ENCODE data around the gene CGNL1. TPM values are rescaled to one million over a fixed set of nuclear protein-coding genes. Genes with fewer than 3 reads are reported as not detected.
A peak's percentile ranks its signal among the peaks of the same experiment; 100 is the strongest.

CGNL1 gene
- total and polyA plus RNA-seq, 10 of the 15 experiments (the other 5 are each of a cell fraction or from before 2014, with no cell fraction given) = under 0.01 to 0.27 (median 0.04) TPM; not detected in 3

DNA sequence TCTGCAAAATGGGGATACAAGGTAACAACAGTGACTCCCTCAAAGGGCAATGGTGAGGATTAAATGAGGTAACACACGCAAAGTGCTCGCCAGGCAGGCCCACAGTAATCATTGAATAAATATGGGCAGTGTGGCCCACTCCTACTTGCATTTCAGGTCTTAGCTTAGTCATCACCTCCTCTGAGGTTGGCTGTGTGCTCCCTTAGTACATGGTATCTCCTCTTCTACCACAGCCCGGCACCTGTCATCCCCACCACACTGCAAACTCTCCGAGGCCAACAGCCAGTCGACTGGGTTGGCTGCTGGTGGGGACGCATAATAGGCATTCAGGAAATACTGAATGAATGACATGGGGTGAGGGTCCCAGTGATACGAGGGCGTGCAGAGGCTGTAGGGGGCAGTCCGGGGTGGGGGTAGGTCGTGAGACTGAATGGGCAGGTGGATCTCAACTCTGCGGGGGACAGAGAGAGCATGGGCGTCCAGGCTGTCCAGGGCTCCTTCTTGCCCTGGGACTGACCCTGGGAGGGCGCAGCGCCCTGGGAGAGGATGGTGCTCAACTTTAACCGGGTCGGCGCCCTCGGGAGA is 215.0 kb downstream of the CGNL1 start:
- Histone ChIP-seq H3K27ac (ENCODE audit: control insufficient read depth, insufficient read depth) (no peak overlapping the region), H3K9me3 (replicated peaks; ENCODE audit: control insufficient read depth, insufficient read depth, low read length) (no peaks in the 10 kb centered on the region), H3K36me3 (ENCODE audit: control insufficient read depth in 2 of 2, insufficient read depth in 2 of 2, low read length in 1 of 2) (no peaks in the 10 kb centered on the region), H3K9ac (ENCODE audit: control insufficient read depth, insufficient read depth, low read length) (no peak overlapping the region), H3K4me3 (no peak overlapping the region), H3K79me2 (ENCODE audit: control insufficient read depth, insufficient read depth, low read length) (no peaks in the 10 kb centered on the region), H3K4me1 (ENCODE audit: control insufficient read depth, insufficient read depth, low read length) (no peaks in the 10 kb centered on the region), H4K20me1 (ENCODE audit: control insufficient read depth, insufficient read depth) (no peaks in the 10 kb centered on the region), H3K27me3 (replicated peaks in 1 of 2; ENCODE audit: control insufficient read depth in 2 of 2, insufficient read depth in 2 of 2, low read length in 1 of 2) (peaks cover 5 to 12% of the 10 kb centered on the region in 2 experiments), H2AFZ (ENCODE audit: control insufficient read depth, low read depth, low read length) (no peak overlapping the region), H3K4me2 (ENCODE audit: control insufficient read depth, insufficient read depth) (0 out of 2 replicates have a peak overlapping the region, but pooled peaks have one; percentile 30)
- CTCF ChIA-PET = no interaction called here
- RAD21 ChIA-PET (ENCODE audit: unreplicated experiment) = no interaction called here
- FAIRE-seq = no peak
- BruUV-seq (replicated peaks) = no TSS peak
- SMC1A ChIA-PET (ENCODE audit: uncharacterized antibody, unreplicated experiment) = interaction anchor here (0.6 kb wide), 1 partner anchor 339 kb away, joined by 3 read pairs; no protein-coding TSS in a partner anchor
- DNase-seq (ENCODE audit: low read depth, low spot score) = no peak
- POLR2A ChIA-PET = no interaction called here
- 20% methylated on average over 16 of the region's 18 CpGs for WGBS (ENCODE audit: insufficient coverage, insufficient replicate concordance, low lambda C conversion rate, missing lambda C conversion rate)
- TF ChIP-seq GATAD2B (conservative IDR thresholded peaks at IDR 0.05; ENCODE audit: low read depth) (no peak), JUNB (IDR thresholded peaks at IDR 0.05) (no peak), TCF7 (IDR thresholded peaks at IDR 0.05; ENCODE audit: borderline replicate concordance) (no peak), RELA (IDR thresholded peaks at IDR 0.05; ENCODE audit: borderline replicate concordance, partially characterized antibody) (no peak), NBN (IDR thresholded peaks at IDR 0.05) (no peak), MTA3 (IDR thresholded peaks at IDR 0.05; ENCODE audit: borderline replicate concordance, low read length) (no peak), NR2F1 (conservative IDR thresholded peaks at IDR 0.05) (no peak), ATF7 (IDR thresholded peaks at IDR 0.05; ENCODE audit: low read depth) (no peak), EZH2 (IDR thresholded peaks at IDR 0.05; ENCODE audit: borderline replicate concordance, control insufficient read depth, low read depth, low read length) (no peak), ZSCAN29 (IDR thresholded peaks at IDR 0.05) (no peak)
- TF ChIP-seq, protein P1, sequence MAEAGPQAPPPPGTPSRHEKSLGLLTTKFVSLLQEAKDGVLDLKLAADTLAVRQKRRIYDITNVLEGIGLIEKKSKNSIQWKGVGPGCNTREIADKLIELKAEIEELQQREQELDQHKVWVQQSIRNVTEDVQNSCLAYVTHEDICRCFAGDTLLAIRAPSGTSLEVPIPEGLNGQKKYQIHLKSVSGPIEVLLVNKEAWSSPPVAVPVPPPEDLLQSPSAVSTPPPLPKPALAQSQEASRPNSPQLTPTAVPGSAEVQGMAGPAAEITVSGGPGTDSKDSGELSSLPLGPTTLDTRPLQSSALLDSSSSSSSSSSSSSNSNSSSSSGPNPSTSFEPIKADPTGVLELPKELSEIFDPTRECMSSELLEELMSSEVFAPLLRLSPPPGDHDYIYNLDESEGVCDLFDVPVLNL (IDR thresholded peaks at IDR 0.05; ENCODE audit: low read depth, low read length) = no peak
- TF ChIP-seq, protein P2, sequence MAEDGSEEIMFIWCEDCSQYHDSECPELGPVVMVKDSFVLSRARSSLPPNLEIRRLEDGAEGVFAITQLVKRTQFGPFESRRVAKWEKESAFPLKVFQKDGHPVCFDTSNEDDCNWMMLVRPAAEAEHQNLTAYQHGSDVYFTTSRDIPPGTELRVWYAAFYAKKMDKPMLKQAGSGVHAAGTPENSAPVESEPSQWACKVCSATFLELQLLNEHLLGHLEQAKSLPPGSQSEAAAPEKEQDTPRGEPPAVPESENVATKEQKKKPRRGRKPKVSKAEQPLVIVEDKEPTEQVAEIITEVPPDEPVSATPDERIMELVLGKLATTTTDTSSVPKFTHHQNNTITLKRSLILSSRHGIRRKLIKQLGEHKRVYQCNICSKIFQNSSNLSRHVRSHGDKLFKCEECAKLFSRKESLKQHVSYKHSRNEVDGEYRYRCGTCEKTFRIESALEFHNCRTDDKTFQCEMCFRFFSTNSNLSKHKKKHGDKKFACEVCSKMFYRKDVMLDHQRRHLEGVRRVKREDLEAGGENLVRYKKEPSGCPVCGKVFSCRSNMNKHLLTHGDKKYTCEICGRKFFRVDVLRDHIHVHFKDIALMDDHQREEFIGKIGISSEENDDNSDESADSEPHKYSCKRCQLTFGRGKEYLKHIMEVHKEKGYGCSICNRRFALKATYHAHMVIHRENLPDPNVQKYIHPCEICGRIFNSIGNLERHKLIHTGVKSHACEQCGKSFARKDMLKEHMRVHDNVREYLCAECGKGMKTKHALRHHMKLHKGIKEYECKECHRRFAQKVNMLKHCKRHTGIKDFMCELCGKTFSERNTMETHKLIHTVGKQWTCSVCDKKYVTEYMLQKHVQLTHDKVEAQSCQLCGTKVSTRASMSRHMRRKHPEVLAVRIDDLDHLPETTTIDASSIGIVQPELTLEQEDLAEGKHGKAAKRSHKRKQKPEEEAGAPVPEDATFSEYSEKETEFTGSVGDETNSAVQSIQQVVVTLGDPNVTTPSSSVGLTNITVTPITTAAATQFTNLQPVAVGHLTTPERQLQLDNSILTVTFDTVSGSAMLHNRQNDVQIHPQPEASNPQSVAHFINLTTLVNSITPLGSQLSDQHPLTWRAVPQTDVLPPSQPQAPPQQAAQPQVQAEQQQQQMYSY (CRISPR knock-in tag; IDR thresholded peaks at IDR 0.05) = no peak
- TF ChIP-seq, protein P3, sequence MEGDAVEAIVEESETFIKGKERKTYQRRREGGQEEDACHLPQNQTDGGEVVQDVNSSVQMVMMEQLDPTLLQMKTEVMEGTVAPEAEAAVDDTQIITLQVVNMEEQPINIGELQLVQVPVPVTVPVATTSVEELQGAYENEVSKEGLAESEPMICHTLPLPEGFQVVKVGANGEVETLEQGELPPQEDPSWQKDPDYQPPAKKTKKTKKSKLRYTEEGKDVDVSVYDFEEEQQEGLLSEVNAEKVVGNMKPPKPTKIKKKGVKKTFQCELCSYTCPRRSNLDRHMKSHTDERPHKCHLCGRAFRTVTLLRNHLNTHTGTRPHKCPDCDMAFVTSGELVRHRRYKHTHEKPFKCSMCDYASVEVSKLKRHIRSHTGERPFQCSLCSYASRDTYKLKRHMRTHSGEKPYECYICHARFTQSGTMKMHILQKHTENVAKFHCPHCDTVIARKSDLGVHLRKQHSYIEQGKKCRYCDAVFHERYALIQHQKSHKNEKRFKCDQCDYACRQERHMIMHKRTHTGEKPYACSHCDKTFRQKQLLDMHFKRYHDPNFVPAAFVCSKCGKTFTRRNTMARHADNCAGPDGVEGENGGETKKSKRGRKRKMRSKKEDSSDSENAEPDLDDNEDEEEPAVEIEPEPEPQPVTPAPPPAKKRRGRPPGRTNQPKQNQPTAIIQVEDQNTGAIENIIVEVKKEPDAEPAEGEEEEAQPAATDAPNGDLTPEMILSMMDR (IDR thresholded peaks at IDR 0.05 in 2 of 3, conservative IDR thresholded peaks at IDR 0.05 in 1 of 3; ENCODE audit: control insufficient read depth in 2 of 3, extremely low read depth in 1 of 3, insufficient read depth in 1 of 3, low read depth in 3 of 3, low read length in 3 of 3) = no peak
- TF ChIP-seq, protein P4, sequence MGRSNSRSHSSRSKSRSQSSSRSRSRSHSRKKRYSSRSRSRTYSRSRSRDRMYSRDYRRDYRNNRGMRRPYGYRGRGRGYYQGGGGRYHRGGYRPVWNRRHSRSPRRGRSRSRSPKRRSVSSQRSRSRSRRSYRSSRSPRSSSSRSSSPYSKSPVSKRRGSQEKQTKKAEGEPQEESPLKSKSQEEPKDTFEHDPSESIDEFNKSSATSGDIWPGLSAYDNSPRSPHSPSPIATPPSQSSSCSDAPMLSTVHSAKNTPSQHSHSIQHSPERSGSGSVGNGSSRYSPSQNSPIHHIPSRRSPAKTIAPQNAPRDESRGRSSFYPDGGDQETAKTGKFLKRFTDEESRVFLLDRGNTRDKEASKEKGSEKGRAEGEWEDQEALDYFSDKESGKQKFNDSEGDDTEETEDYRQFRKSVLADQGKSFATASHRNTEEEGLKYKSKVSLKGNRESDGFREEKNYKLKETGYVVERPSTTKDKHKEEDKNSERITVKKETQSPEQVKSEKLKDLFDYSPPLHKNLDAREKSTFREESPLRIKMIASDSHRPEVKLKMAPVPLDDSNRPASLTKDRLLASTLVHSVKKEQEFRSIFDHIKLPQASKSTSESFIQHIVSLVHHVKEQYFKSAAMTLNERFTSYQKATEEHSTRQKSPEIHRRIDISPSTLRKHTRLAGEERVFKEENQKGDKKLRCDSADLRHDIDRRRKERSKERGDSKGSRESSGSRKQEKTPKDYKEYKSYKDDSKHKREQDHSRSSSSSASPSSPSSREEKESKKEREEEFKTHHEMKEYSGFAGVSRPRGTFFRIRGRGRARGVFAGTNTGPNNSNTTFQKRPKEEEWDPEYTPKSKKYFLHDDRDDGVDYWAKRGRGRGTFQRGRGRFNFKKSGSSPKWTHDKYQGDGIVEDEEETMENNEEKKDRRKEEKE (IDR thresholded peaks at IDR 0.05) = no peak
- in situ Hi-C loops (cut with MboI) = no loop called here
- intact Hi-C loops (cut with micrococcal nuclease; ENCODE audit: unreplicated experiment) = no loop called here
- ATAC-seq = no peak

Data from GM12878 (cell line).